Stimulated activated CD8-positive, alpha-beta memory T cell treated with anti-CD3 and anti-CD28 coated beads, Interleukin-4, amount 100 ng/mL, for 48 hours (primary cell): ENCODE results near the gene LIMK1.

Experiments used
- DNase-seq: peaks from one replicate; pipeline ENCODE4 v3.0.0-alpha.2; 2020

Gene LIMK1

DNA sequence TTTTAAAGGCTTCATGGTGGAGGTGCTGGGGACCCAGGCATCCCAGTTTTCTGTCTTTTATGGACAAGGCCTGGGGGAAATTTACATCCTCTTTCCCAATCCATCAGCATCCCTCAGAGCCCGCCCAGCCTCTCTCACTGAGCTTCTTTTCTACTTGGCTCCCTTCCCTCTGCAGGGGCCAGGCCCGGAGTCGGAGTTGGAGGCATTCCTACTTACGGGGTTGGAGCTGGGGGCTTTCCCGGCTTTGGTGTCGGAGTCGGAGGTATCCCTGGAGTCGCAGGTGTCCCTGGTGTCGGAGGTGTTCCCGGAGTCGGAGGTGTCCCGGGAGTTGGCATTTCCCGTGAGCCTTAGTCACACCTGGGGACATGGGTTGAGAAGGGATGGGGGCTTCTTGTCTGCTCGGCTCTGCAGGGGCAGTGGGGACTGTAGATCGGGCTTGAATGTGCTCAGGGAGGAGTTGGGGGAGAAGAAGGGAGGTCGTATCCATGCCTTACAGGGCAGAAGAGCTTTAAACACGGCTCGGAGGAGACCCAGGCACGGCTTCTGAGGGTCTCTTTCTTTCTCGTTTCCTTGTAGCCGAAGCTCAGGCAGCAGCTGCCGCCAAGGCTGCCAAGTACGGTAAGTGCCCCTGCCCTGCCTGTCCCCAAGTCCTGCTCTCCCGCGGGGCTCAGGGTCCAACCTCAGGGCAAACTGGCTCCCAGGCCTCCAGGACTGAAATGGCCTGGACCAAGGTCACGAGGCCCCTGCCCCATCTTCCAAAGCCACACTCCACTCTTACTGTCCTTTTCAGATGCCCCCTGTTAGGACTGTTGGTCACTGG is 27.3 kb upstream of the LIMK1 start:
- DNase-seq, result no peak

DNA sequence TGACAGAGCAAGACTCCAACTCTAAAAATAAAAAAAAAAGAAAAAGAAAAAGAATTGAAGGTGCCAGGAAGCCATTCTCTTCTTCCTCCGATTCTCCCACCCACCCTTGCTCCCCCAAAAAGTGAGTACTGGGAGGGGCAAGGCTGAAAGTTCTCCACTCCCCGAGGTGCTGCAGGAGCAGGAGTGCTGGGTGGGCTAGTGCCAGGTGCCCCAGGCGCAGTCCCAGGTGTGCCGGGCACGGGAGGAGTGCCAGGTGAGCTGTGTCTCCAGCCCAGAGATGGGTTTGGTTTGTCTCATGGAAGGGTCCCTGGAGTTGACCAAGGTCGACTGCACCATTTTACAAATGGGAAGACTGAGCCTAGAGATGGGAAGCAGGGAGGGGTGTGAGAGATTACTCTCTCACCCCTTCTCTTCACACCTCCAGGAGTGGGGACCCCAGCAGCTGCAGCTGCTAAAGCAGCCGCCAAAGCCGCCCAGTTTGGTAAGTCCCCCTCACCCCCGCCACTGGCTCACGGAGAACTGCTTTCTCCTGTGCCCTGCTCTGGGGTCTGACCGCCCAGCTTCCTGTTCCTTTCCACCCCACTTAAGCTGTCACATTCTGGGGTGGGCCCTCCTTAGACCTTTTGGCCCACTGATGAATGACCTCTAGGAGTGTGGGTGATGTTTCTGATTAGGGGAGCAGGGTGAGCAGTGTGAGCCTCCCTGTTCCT is 26.2 kb upstream of the LIMK1 start:
- DNase-seq, result no peak

DNA sequence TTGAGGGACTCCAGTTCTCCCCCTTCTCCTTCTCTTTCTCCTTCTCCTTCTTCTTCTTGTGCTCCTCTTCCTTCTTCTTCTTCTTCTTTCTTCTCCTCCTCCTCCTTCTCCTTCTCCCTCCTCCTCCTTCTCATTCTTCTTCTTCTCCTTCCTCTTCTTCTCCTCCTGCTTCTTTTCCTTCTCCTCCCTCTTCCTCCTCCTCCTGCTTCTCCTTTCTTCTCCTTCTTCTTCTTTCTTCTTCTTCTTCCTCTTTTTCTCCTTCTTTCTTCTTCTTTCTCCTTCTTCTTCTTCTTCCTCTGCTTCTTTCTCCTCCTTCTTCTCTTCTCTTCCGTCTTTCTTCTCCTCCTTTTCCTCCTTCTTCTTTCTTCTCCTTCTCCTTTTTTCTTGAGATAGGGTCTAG is 25.6 kb upstream of the LIMK1 start:
- DNase-seq, result no peak

DNA sequence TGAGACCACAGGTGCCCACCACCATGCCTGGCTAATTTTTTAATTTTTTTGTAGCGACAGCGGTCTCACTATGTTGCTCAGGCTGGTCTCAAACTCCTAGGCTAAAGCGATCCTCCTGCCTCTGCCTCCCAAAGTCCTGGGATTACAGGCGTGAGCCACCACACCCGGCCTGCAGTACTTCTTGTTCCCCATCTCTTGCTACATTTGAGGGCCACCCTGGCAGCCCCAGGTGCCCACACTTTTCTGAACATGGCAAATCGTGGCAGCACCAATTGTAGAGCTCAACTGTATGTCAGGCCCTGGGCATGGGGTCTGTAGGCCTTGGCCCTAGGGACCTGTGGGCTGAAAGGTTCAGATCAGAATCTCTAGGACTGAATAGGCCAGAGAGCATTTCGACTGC is 25.1 kb upstream of the LIMK1 start:
- no peak for DNase-seq

DNA sequence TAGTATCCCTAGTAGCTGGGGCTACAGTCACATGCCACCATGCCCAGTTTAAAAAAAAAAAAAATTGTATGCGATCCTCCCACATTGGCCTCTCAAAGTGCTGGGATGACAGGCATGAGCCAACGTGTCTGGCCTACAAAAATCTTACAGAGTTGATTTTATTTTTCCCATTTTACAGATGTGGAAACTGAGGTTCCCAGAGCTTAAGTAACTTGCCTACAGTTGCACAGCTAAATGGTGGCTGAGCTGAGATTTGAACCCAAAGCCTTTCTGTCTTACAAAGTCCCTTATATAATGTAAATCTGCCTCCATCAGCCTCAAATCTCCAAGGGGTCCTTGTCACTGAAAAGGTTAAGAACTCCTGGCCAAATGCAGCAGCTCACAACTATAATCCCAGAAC is 24.6 kb upstream of the LIMK1 start:
- DNase-seq, result no peak

DNA sequence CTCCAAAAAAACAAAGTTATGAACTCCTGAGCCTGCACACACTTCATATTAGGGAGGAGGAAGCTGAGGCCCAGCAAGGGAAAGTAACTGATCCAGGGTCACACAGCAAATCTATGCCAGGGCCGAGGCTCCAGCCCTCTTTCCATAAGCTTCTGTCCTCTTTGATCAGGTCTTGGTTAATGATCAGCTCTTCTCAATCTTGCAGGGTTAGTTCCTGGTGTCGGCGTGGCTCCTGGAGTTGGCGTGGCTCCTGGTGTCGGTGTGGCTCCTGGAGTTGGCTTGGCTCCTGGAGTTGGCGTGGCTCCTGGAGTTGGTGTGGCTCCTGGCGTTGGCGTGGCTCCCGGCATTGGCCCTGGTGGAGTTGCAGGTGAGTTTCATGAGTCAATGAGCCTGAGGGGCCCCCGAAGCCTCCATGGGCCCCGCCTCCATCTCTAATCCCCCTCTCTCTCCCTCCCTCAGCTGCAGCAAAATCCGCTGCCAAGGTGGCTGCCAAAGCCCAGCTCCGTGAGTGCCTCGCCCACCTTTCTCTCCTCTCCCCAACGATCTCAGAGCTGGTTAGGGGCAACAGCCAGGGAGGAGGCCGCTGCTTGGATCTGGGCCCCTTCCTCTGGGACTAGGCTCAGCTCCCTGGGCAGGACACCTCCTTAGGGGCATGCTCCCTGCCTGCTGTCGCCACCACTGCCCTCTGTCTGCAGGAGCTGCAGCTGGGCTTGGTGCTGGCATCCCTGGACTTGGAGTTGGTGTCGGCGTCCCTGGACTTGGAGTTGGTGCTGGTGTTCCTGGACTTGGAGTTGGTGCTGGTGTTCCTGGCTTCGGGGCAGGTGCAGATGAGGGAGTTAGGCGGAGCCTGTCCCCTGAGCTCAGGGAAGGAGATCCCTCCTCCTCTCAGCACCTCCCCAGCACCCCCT is 23.7 kb upstream of the LIMK1 start:
- no peak for DNase-seq

DNA sequence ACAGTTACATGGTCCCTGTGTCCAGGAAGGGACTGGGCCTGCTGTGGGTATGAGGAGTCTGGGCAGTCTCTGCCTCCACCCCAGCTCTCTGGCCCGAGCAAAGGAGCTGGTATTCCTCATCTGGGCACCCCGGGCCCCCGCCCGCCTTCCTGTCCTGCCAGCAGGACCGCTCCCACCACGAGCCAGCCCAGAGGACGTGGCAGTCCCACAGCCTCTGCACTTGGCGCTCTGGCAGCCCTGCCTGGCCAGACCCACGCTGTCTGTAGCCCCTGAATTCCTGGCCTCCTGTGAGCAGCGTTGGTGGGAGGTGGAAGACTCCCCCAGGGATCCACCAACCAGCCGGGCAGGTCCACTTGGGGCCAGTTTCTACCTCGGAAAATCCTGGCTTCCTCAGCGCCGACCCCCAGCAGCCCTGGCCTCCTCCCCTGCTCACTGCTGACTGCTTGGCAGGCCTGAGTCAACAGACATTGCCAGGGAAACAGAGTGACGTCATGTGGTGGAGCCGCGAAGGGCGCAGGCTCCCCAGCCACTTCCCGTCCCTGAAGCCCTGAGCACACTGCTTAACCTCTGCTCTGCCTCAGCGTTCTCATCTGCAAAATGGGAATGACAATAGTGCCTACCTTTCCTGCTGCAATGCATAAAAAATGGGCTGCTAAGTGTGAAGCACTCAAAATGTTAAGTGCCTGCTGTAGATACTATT is 21.6 kb upstream of the LIMK1 start:
- peak; percentile 71 for DNase-seq

DNA sequence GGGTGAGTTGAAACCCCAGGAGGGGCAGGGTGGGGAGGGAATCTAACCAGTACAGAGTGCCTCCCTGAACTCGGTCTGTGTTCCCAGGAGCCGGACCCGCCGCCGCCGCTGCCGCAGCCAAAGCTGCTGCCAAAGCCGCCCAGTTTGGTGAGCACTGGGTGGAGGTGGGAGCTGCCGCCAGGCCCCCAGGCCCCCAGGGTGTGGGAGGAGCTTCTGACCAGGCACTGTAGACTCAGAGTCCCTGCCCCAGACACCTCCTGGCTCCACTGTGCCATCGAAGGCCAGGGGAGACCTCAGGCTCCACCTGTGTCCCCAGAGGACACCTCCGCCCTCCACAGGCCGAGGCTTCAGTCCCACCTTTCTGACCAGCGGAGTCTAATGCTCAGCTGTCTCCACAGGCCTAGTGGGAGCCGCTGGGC is 20.4 kb upstream of the LIMK1 start:
- no peak for DNase-seq

DNA sequence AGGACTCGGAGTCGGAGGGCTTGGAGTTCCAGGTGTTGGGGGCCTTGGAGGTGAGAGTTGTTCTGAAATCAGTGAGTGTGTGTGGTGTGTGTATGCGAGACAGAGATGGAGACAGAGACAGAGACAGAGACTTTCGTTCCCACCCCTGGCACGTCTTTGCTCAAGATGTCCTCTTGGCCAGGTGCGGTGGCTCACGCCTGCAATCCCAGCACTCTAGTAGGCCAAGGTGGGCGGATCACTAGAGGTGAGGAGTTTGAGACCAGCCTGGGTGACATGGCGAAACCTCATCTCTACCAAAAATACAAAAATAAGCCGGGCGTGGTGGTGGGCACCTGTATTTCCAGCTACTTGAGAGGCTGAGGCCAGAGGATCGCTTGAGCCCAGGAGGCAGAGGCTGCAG is 20.0 kb upstream of the LIMK1 start:
- DNase-seq, result no peak

DNA sequence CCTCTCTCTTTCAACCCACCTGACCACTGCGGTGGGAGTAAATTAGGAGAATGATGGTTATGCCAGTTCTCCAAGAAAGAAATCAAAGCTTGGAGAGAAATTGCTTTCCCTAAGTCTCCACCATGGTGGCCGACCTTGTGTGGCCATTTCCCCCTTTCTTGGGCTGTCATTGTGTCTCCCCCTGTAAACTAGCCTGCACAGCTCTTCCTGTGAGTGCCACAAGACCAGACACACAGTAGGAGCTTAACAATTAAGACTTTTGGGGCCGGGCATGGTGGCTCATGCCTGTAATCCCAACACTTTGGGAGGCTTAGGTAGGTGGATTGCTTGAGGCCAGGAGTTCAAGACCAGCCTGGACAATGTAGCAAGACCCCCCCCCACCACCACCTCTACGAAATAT is 18.9 kb upstream of the LIMK1 start:
- no peak for DNase-seq

DNA sequence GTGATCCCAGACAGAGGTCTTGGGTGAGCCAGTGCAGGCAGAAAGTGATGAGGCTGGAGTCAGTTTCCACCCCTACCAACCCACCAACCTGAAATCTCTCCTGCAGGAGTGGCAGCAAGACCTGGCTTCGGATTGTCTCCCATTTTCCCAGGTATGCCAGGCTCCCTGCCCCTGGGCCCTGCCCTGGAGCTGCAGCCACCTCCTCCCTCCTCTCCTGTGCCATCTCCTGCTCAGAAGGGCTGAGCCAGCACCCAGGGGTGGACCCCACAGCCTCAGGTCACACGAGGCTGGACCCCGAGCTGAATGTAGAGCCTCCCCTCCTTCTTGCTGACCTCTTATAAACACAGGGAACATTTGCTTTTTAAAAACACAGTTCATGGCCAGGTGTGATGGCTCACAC is 17.0 kb upstream of the LIMK1 start:
- DNase-seq, result no peak

DNA sequence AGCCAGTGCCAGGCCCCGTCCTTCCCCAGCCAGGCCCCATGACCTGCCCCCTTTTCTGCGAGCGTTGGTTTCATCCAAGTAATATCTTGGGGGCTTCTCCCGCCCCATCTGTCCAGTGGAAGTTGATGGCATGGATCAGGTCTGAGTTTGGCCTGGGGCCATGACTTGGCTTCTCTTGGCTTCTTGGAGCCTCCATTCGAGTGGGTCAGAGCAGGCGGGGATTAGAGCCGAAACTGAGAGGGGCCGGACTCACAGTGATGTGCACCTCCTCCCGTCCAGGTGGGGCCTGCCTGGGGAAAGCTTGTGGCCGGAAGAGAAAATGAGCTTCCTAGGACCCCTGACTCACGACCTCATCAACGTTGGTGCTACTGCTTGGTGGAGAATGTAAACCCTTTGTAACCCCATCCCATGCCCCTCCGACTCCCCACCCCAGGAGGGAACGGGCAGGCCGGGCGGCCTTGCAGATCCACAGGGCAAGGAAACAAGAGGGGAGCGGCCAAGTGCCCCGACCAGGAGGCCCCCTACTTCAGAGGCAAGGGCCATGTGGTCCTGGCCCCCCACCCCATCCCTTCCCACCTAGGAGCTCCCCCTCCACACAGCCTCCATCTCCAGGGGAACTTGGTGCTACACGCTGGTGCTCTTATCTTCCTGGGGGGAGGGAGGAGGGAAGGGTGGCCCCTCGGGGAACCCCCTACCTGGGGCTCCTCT is 15.1 kb upstream of the LIMK1 start:
- DNase-seq, result no peak

DNA sequence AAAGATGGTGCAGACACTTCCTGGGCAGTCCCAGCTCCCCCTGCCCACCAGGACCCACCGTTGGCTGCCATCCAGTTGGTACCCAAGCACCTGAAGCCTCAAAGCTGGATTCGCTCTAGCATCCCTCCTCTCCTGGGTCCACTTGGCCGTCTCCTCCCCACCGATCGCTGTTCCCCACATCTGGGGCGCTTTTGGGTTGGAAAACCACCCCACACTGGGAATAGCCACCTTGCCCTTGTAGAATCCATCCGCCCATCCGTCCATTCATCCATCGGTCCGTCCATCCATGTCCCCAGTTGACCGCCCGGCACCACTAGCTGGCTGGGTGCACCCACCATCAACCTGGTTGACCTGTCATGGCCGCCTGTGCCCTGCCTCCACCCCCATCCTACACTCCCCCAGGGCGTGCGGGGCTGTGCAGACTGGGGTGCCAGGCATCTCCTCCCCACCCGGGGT is 14.5 kb upstream of the LIMK1 start:
- DNase-seq, result no peak

DNA sequence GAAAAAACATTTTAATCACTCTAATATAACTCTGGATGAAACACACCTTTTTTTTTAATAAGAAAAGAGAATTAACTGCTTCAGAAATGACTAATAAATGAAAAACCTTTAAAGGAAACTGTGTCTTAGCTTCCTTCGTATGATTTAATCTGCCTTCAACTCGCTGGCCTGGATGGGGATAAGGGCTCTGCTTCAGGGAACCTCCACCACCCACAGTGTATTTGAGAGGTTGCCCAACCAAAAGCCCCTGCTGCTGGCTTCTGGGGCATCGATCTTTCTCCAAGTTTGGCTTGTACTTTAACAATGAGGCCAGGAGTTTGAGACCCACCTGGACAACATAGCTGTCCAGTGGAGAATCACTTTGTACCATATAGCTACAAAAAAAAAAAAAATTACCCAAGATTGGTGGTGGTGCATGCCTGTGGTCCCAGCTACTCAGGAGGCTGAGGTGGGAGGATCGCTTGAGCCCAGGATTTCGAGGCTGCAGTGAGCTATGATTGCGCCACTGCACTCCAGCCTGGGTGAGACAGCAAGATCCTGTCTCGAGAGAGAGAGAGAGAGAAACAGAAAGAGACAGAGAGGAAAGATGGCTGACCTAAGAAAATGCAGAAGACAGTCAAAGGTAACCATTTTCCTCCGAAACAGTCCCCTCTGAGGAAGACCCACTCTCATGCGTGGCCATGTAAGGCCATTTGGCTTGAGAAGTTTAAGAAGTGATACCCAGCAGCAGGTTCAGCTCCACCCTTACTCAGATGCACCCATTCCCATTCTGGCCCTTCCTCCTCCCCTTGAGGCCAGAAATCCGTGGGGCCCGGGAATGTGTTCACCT is 13.6 kb upstream of the LIMK1 start:
- DNase-seq, result no peak

DNA sequence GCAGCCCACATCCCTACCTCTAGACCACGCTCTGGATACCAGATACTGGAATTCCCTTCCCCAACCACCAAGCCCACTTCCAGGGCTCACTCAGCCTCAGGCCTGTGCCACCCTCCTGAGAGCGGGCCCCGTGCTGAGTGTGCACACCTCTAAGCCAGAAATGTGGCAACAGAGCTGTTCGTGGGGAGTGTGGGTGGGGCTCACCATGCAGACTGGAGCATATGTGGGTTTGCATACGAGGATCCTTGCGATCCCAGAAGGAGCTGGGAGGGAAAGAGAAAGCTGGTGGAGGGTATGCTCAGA is 13.0 kb upstream of the LIMK1 start:
- no peak for DNase-seq

DNA sequence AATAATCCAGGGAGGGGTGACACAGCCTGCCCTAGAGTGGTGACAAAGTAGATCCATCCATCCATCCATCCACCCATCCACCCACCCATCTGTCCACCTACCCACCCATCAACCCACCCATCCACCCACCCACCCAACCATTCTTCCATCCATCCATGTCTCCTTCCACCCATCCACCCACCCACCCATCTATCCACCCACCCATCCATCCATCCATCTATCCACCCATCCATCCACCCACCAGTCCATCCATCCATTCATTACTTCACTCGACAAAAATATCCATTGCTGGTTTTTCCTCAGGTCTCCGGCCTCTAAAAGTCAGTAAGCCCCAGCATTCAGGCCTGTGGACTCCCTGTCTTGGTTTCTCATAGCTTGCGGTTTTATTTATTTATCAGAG is 12.5 kb upstream of the LIMK1 start:
- no peak for DNase-seq

DNA sequence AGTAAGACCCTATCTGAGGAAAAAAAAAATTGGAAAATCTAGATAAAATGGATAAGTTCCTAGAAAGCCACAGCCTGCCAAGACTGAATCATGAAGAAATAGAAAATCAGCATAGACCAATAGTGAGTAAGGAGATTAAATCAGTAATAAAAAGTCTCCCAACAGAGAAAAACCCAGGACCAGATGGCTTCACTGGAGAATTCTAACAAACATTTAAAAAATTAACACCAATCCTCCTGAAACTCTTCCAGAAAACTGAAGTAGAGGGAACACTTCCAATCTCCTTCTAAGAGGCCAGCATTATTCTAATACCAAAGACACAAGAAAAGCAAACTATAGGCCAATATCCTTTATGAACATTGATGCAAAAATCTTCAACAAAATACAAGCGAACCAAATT is 8.8 kb upstream of the LIMK1 start:
- DNase-seq, result no peak

DNA sequence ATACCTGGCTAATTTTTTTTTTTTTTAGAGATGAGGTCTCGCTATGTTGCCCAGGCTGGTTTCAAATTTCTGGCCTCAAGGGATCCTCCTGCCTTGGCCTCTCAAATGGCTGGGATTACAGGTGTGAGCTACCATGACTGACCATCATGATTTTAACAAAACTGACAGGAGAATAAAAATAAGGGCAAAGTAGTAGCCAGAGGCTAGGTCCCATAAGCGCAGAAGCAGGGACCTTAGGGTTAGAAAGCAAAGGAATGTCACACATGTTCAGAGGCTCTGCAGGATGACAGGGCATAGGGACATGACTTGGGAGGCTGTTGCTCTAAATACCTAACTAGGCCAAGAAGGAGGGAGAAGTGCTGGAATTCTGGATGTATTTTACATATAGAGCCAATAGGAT is 5.1 kb upstream of the LIMK1 start:
- DNase-seq, result no peak

DNA sequence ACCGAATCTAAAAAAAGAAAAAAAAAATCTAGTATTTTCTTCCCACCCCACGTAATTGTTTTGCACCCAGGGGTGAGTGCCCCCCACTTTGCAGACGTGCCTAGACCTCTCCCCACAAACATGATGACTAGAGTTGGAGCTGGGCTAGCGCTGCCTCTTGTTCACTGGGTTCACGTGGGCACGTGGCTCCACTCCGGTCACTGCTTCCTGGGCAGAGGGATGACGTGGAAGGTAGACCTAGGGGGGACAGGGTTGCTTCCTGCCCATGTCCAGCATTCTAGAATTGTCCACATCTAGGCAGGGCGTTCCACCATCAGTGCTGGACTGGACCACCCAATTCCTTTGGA is 861 bp upstream of the LIMK1 start:
- no peak for DNase-seq

DNA sequence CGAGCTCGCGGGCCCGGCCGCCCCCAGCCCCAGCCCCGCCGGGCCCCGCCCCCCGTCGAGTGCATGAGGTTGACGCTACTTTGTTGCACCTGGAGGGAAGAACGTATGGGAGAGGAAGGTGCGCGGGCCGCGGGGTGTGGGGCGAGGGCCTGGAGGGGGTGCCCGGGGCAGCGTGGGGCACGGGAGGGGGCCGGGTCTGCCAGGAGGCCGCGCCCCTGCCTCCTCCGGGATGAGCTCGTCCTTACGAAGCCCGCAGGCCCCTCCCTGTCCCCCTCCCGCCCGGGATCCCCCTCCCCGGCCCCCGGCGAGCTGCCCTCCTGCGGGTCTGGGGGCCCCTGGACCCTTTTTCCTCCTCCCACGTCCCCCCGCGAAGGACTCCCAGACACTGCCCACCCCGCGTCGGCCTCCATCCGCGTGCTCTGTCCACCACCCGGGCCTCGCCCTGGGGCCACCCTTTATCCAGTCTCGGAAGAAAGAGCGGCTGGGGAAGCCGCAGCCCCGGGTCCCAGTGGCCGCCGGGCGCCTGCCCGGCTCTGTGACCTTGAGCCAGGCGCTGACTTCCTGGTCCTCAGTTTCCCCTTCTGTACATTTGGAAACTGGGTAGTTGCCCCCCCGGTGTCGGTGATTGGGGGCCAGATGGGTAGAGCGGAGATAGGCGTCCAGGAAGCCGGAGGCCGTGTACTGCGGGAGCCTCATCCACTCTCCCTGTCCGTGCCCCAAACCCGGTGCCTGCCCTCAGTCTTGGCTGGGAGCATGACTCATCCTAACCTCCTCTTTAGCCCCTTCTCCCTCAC is 521 bp downstream of the LIMK1 start:
- peak; percentile 54 for DNase-seq
